ENCODE results near the gene MACIR. TPM values are rescaled to one million over a fixed set of nuclear protein-coding genes. Genes with fewer than 3 reads are reported as not detected.

The MACIR gene, protein sequence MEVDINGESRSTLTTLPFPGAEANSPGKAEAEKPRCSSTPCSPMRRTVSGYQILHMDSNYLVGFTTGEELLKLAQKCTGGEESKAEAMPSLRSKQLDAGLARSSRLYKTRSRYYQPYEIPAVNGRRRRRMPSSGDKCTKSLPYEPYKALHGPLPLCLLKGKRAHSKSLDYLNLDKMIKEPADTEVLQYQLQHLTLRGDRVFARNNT
- total RNA-seq (1 to 10 TPM; 7.0 to 8.0 TPM), polyA plus RNA-seq (ENCODE audit: insufficient read length in 6 of 6) (10 to 100 TPM; 12.0 to 13.6 (median 12.1) TPM)
- long read RNA-seq, donor 1, partial matches to known transcripts = 0 of 1 reads
- long read RNA-seq, donor 1, other reads (novel, unspliced or antisense) = 0 of 1 reads
- long read RNA-seq, donor 2, partial matches to known transcripts = 0 of 2 reads
- long read RNA-seq, donor 2, other reads (novel, unspliced or antisense) = 0 of 2 reads
- long read RNA-seq, donor 3, partial matches to known transcripts = 0 of 4 reads
- long read RNA-seq, donor 3, other reads (novel, unspliced or antisense) = 0 of 4 reads
- long read RNA-seq, donor 4, partial matches to known transcripts = 0 of 4 reads
- long read RNA-seq, donor 4, other reads (novel, unspliced or antisense) = 0 of 4 reads
- long read RNA-seq, donor 5, partial matches to known transcripts = 0 of 3 reads
- long read RNA-seq, donor 5, other reads (novel, unspliced or antisense) = 0 of 3 reads
- long read RNA-seq, donor 6, transcript C5orf30-201 (3 exons, 3,049 nt) = major isoform, 5 of 6 reads
- long read RNA-seq, donor 6, partial matches to known transcripts = 0 of 6 reads
- long read RNA-seq, donor 6, other reads (novel, unspliced or antisense) = 0 of 6 reads
- long read RNA-seq, donor 7, partial matches to known transcripts = 0 of 2 reads
- long read RNA-seq, donor 7, other reads (novel, unspliced or antisense) = 0 of 2 reads
- long read RNA-seq, donor 8, partial matches to known transcripts = 0 of 3 reads
- long read RNA-seq, donor 8, other reads (novel, unspliced or antisense) = 0 of 3 reads
- long read RNA-seq, donor 9 = 0 reads
- long read RNA-seq, donor 10, partial matches to known transcripts = 0 of 1 reads
- long read RNA-seq, donor 10, other reads (novel, unspliced or antisense) = 0 of 1 reads
- long read RNA-seq, donor 11, transcript C5orf30-201 (3 exons, 3,049 nt) = major isoform, 16 of 18 reads
- long read RNA-seq, donor 11, partial matches to known transcripts = 0 of 18 reads
- long read RNA-seq, donor 11, other reads (novel, unspliced or antisense) = 0 of 18 reads
- long read RNA-seq, donor 12, partial matches to known transcripts = 0 of 1 reads
- long read RNA-seq, donor 12, other reads (novel, unspliced or antisense) = 0 of 1 reads

DNA sequence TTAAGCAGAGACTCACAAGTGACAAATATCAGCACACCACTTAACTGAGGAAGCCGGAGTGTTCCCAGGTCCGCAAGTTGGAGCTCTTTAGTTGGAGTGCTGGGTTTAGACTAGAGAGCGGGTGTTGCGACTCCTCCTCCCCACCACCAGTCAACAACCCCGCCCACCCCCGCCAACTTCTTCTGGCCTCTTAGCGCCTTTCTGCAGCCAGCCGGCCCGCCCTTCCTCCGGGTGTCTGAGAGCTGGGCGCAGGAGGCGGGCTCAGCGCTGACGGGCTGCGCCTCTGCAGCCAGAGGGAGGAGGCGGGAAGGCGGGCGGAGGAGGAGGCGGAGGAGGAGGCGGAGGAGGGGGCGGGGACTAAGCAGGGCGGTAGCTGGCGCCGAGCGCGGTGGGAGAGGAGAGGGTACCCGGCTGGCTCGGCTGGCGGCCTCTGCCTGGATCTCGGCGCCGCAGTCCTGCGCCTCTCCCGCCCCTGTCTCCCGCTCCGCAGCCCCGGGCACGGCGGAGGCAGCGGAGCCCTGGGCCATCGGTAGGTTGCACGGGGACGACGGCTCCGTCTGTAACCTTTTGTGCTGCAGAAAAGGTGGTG, at the start of gene MACIR:
MACIR (plus strand) TSS at position 396 of the 589 bp plus-strand sequence. CDS start 17,157 bp downstream, outside the sequence.
- H3K27ac ChIP-seq = peak within 1 kb of the TSS; percentile 83 to 88

DNA sequence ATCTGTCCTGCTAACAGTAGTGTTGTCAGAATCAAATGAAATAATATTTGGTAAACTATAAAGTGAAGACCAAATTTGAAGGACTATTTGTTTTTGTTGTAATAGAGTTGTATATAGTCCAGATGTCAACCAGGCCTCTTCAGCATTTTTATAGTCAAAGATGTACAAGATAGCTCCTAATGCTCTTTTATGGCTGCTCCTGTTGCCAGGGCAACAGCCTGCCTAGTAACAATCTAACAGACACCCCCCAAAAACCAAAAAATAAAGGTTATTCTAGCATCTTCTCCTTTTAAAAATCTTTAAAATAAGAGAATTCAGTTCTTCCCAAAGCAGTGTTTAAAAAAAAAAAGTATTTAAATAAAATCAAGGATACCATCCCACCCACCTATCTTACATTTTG, 49.5 kb upstream of the MACIR start:
- H3K4me3 ChIP-seq = no peak overlapping the region
- TF ChIP-seq, protein P1, sequence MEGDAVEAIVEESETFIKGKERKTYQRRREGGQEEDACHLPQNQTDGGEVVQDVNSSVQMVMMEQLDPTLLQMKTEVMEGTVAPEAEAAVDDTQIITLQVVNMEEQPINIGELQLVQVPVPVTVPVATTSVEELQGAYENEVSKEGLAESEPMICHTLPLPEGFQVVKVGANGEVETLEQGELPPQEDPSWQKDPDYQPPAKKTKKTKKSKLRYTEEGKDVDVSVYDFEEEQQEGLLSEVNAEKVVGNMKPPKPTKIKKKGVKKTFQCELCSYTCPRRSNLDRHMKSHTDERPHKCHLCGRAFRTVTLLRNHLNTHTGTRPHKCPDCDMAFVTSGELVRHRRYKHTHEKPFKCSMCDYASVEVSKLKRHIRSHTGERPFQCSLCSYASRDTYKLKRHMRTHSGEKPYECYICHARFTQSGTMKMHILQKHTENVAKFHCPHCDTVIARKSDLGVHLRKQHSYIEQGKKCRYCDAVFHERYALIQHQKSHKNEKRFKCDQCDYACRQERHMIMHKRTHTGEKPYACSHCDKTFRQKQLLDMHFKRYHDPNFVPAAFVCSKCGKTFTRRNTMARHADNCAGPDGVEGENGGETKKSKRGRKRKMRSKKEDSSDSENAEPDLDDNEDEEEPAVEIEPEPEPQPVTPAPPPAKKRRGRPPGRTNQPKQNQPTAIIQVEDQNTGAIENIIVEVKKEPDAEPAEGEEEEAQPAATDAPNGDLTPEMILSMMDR (IDR thresholded peaks at IDR 0.05) = no peak
- H3K36me3 ChIP-seq = peaks cover 0 to 15% of the 10 kb centered on the region in 2 donors
- intact Hi-C loops (cut with DNase I) = no loop called here
- ATAC-seq = no peak
- H3K4me1 ChIP-seq = peaks cover 0 to 5% of the 10 kb centered on the region in 2 donors
- no peak overlapping the region for H3K27ac ChIP-seq
- H3K9me3 ChIP-seq = no peaks in the 10 kb centered on the region
- no peaks in the 10 kb centered on the region for H3K27me3 ChIP-seq
- no peak for DNase-seq

More for the DNA sequence above, at the start of gene MACIR:
- H3K4me1 ChIP-seq = peaks cover 4 to 36% of the 10 kb centered on the region in 2 donors
- H3K36me3 ChIP-seq = no peaks in the 10 kb centered on the region
- intact Hi-C loops (cut with DNase I) = no loop called here
- H3K27me3 ChIP-seq = no peaks in the 10 kb centered on the region
- peak; percentile 98 for ATAC-seq
- DNase-seq = peak; percentile 92 to 100 (median 98)
- peak within 1 kb of the TSS; percentile 96 to 98 for H3K4me3 ChIP-seq
- TF ChIP-seq, protein P1 (IDR thresholded peaks at IDR 0.05) = peak in 1 of 2 donors; percentile 8
- no peaks in the 10 kb centered on the region for H3K9me3 ChIP-seq

DNA sequence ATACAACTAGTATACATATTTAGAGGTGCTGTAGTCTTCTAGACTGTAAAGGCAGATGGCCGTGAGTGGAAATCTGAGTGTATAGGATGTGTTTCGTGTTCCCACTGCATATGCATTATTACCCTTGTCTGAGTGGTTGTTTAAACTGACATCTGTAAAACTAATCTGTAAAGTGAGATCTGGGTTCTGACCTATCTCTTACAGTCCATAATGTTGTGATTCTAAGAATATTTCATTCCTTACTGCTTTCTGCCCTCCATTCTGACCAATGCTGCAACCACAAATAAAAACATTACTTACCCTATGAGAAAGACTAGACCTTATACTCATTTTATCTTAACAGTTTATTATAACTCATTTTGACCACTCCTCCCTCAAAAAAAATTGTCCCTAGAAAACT, 47.6 kb upstream of the MACIR start:
- Histone ChIP-seq H3K9me3 (no peaks in the 10 kb centered on the region), H3K4me3 (no peak overlapping the region), H3K36me3 (peaks cover 0 to 5% of the 10 kb centered on the region in 2 donors), H3K4me1 (peaks cover 0 to 5% of the 10 kb centered on the region in 2 donors), H3K27me3 (no peaks in the 10 kb centered on the region), H3K27ac (no peak overlapping the region)
- ATAC-seq = no peak
- TF ChIP-seq, protein P1 (IDR thresholded peaks at IDR 0.05) = no peak
- intact Hi-C loops (cut with DNase I) = no loop called here
- no peak for DNase-seq

DNA sequence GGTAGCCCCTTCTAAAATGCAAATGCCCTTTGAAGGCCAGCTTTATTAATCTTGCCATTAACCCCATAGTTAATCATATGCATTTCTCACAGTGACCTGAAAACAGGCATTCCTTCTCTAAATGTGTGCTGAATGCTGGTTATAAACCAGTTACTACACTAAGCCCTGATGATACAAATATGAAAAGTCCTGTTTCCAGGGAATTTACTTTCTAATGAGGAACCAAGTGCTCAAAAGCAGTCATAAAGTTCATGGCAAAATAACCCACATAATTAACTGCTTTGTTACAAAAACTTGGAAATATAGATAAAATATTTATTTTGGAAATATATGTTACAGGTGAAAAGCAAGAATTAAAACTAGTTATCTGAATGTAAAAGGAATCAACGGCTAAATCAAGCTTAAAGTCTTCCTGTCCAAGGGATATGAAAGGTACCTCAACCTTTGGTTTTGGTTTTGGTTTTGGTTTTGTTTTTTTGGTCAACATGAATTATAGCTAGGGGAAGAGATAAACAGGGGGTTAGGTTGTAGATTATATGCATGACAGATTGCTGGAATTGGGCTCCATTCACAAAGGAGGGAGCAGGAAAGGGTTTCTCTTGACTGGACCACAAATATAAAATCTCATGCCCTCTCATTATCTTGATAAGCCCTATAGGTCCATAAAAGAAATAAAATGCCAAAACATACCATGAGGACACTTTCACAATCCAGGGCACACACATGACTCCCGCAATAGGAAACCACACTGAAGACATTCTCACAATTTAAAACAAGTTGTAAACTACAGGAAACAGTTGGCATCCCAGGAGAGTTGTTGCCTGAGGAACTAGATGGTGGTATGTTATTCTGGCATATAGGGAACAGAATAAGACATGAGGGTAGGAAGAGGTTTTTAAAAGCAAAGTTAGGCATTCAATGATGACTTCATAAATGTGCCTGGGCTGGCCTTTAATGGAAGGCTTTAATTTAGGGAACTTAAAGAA, 46.7 kb upstream of the MACIR start:
- H3K4me3 ChIP-seq = no peak overlapping the region
- DNase-seq (no peak), ATAC-seq (no peak)
- H3K4me1 ChIP-seq = peaks cover 0 to 5% of the 10 kb centered on the region in 2 donors
- TF ChIP-seq, protein P1 (IDR thresholded peaks at IDR 0.05) = no peak
- intact Hi-C loops (cut with DNase I) = no loop called here
- H3K27ac ChIP-seq = peak overlapping the region in 1 of 2 donors; percentile 9
- no peaks in the 10 kb centered on the region for H3K9me3 ChIP-seq
- peaks cover 0 to 2% of the 10 kb centered on the region in 2 donors for H3K36me3 ChIP-seq
- no peaks in the 10 kb centered on the region for H3K27me3 ChIP-seq

Measured in left lung (tissue), 14 donors.